Stimulated activated CD4-positive, alpha-beta T cell treated with anti-CD3 and anti-CD28 coated beads, Interleukin-1b, Interleukin-23, amount 100 ng/mL, for 48 hours (primary cell): ENCODE measurements around the gene OR10A6.

Experiments used
- DNase-seq: peaks from one replicate; pipeline ENCODE4 v3.0.0-alpha.2; 2020

The OR10A6 gene

DNA sequence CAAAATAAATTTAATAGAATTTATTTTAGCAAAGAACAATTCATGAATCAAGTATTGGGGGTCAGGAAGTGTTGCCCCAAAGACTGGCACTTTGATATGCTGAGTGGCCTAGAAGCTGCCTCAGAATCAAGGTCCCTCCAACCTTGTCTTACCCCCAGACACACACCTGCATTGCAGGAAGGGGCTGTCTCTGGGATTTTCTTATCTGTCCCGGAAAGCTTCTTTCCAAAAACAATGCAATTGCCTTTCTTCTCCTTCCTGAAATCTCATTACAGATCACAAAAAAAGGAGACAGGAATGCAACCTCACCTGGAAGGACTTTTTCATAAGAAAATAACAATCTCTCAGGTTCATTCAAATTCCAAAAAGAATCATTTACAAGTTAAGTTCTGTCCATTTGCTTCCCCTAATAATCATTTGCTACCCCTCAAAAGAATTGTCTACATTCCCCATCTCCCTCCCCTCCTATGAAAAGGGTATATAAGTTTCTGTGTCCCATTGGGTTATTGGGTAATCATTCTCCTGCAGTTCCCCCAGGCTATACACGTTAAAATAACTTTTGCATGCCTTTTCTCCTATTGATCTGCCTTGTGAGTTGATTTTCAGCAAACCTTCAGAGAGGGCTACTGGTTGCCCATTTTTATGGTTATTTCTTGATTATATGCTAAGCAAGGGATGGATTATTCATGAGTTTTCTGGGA lies 21.3 kb downstream of the OR10A6 start:
- DNase-seq, result no peak

GRCh38 chr11:7907121-7907520 lies 23.9 kb downstream of the OR10A6 start:
- DNase-seq, result no peak

GRCh38 chr11:7906481-7906880 lies 24.6 kb downstream of the OR10A6 start:
- no peak for DNase-seq

- no peak for DNase-seq
Measured at GRCh38 chr11:7905961-7906429, 25.1 kb downstream of the OR10A6 start.

GRCh38 chr11:7905549-7905948 lies 25.5 kb downstream of the OR10A6 start:
- DNase-seq, result no peak

DNA sequence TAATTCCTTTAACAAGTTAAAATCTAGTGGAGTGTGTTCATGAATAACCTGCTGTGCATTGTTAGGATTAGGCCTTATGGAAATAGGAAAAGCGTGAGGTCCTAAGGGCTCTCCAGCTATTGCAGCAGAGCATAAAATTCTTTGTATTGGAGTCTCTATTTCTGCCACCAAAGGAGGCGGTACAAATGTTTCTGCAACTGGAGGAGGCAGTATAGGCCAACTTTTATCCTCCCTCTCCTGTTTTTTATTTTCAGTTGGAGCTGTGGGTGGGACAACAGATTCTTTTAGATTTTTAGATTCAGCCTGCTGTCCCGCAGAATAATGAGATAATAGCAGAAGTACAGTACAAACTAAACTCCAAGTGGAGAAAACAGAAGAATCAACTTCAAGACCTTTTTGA lies 26.2 kb downstream of the OR10A6 start:
- no peak for DNase-seq

GRCh38 chr11:7903940-7904339 lies 27.1 kb downstream of the OR10A6 start:
- no peak for DNase-seq

DNA sequence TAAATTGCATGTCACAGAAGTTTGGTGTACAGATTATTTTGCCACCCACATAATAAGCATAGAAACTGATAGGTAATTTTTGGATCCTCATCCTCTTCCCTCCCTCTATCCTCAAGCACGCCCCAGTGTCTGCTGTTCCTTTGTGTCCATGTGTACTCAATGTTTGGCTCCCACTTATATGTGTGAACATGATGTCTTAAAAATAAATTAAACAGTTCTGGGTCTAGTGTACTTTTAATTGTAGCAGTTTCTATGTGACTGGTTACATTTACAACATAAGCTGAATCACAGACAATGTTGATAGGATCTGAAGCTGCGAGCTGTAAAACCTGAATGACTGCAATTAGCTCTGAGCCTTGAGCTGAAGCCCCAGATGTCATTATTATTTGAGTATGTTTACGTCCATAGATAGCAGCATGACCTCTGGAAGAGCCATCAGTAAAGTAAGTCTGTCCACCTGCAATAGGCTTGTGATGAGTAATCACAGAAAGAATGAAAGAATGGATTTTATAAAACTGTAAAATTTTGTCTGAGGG lies 29.7 kb downstream of the OR10A6 start:
- no peak for DNase-seq

DNA sequence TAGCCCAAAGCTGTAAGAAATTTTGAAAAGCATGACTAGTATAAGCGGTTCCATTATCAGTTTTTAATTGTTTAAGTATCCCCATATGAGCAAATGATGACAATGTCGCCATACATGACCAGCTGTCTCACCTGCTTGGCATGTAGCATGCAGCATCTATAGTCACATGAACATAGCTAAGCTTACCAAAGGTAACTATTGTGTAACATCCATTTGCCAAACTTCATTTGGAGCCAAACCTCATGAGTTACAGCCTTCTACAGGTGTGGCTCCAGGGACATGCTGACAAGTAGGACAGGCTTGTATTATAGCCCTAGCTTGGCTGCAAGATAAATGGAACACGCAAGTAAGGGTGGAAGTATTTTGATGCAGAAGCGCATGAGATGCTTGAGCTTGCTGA lies 30.4 kb downstream of the OR10A6 start:
- no peak for DNase-seq

- no peak for DNase-seq
Measured at GRCh38 chr11:7899418-7899817, 31.6 kb downstream of the OR10A6 start.

DNA sequence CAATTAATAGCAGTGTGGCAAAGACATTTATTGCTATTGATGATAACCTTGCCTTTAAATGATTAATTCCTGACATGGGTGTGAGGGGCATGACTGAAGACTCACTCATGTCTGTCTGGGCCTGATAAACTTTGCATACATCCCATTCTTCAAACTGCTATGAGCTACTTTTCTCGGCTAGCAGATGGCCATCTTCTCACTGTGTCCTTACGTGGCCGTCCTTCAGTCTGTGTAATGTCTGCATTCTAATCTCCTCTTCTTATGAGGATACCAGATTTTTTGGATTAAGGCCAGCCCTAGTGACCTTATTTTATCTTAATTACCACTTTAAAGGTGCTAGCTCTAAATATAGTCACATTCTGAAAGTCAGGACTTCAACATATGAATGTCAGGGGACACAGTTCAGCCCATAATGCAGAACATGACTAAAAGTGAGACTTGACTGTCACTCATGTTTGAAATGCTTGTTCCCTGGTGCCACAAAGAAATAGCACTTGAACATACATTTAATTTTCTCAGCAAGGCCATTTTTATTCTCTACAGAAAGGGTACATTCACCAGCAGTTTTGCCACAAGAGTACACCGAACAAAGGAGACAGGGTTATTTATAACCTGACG lies 32.3 kb downstream of the OR10A6 start:
- no peak for DNase-seq

- no peak for DNase-seq
Measured at GRCh38 chr11:7896009-7896785, 34.9 kb downstream of the OR10A6 start.

DNA sequence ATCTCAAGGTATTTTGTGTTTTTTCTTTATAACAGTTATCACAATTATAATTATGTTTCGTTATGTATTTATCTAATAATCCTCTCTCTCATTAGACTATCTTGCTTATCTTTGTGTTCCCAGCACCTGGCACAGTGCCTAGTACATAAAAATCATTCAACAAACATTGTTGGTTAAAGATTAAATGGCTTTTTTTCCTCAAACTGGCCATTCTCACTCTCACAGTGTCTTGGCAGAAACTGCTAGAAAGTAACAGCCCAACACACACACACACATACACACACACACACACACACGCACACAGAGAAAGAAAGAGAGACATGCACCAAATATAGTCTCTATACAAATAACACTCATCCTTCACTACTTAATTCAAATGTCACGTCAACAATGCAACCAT lies 36.8 kb downstream of the OR10A6 start:
- DNase-seq, result no peak

- no peak for DNase-seq
Measured at GRCh38 chr11:7893796-7894195, 37.3 kb downstream of the OR10A6 start.

DNA sequence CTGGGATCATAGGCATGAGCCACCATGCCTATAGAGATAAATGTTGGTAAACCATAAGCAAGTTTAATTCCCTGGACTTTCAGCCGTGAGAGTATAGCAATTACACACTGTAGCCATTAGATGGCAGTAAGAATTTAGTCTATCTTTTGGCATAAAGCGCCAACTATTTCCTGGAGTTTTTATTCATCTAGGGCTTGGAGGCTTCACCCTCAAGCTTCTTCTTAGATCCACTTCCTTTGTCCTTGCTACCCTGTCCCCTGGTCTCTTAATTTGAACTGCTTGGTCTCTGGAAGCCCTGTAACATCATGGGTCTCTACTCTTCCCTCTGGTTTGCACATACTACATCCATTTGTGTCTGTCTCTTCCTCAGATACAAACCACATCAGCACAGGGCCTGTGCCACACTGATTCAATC lies 38.2 kb downstream of the OR10A6 start:
- DNase-seq, result no peak

GRCh38 chr11:7892059-7892699 lies 38.9 kb downstream of the OR10A6 start:
- DNase-seq, result no peak

DNA sequence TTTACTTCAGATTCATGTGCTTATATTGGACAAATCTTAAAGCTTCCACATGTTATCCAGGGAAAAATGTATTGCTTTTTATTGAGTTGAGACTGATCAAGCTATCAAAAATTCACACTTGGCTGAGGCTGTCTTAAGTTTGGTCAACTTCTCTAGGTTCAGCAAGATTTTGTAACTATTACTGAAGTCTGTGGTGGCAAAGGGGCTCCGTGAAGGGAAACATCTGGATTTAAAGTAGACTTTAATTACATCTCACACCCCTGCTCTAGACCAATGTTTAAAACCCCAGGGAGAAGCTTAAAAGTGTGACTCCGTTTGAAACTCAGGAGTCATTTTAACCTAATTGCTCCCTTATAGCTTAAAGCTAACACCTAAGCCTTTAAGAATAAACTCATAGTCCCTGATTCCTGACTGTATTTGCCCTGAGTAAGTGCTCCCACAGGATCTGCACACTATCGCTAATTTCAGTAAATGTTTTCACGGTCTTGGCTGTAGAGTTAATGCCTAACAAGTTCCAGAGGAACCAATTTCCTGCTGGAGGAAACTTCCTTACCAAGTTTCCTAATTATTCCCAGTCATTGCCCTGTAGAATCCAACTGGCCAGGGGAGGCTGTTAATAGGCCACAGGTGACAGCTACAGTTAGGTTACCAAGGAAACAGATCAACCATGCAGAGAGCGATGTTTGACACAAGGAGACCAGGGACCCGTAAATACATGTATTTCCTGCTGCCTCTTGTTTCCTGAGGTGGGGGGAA lies 40.5 kb downstream of the OR10A6 start:
- no peak for DNase-seq

GRCh38 chr11:7889985-7890384 lies 41.1 kb downstream of the OR10A6 start:
- no peak for DNase-seq

GRCh38 chr11:7882860-7883259 lies 48.2 kb downstream of the OR10A6 start:
- DNase-seq, result no peak
